NCI-H187 treated with DMSO at 0.1 percent for 48 hours (cell line): ENCODE data around the gene PLEK2.
"Not testable (repeated sequence)": the region's sequence is repeated elsewhere in the genome, so short reads cannot be mapped to it uniquely, and the experiment has no call there.

Experiments used
- DNase-seq: peaks from one replicate; lab custom pipeline; 2025; lab: John Stamatoyannopoulos, UW

PLEK2 gene

DNA sequence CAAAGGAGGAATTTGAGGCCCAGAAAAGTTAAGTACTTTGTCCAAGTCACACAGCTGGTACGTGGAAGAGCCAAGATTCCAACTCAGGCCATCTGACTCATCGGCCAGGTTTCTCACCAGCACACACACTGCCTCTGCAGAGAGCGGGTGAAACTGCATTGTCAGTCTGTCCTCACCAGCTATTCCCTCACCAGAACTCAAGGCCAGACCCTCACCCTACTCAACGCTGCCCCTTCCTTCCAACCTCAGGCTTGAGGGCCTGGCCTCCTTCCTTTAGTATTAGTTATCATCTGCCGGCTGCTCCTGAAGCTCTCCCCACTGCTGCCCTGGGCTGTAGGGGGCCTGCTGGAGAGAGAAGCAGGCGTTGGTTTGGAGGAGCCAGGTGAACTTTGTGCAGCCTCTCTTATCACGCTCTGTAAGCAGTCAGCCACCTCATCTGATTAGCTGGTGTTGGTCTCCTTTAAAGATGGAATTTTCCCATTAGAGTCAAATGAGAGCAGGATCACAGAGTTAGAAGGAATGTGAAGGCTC is 16.6 kb upstream of the PLEK2 start:
- no peak for DNase-seq

GRCh38 chr14:67426983-67427606 is 15.1 kb upstream of the PLEK2 start:
- DNase-seq, result peak; percentile 66

GRCh38 chr14:67426161-67426560 is 14.2 kb upstream of the PLEK2 start:
- DNase-seq, result no peak

DNA sequence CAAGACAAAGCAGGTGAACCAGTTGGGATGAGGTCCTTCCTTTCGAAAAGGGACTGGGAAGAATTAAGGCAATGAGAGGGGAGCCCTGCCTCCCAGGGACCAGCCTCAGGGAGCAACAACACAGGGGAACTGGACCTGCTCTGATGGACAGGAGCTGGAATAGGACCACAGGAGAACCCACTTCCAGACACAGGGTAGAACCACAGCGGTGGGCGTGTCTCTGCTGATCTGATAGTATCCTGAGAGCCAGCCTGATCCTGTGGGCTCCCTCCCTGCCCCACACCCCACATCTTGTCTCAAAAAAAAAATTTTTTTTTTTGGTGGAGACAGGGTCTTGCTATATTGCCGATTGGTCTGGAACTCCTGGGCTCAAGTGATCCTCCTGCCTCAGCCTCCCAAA is 13.6 kb upstream of the PLEK2 start:
- no peak for DNase-seq

DNA sequence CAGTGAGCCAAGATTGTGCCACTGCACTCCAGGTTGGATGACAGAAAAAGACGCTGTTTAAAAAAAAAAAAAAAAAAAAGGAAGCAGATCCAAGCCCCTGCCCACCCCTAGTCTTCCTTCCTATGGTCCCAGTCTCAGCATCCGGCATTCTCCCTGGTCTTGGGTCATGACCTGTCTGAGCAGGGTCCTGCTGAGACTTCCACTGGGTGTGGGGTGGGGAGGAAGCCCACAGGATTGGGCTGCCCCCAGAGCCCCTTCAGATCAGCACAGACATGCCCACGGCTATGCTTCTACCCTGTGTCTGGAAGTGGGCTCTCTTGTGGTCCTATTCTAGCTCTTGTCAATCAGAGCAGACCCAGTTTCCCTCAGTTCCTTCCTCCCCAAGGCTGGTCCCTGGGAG is 12.6 kb upstream of the PLEK2 start:
- no peak for DNase-seq

GRCh38 chr14:67423424-67423823 is 11.5 kb upstream of the PLEK2 start:
- DNase-seq, result no peak

- no peak for DNase-seq
Measured at GRCh38 chr14:67421356-67422224, 9.6 kb upstream of the PLEK2 start.

GRCh38 chr14:67420102-67420739 is 8.3 kb upstream of the PLEK2 start:
- no peak for DNase-seq

DNA sequence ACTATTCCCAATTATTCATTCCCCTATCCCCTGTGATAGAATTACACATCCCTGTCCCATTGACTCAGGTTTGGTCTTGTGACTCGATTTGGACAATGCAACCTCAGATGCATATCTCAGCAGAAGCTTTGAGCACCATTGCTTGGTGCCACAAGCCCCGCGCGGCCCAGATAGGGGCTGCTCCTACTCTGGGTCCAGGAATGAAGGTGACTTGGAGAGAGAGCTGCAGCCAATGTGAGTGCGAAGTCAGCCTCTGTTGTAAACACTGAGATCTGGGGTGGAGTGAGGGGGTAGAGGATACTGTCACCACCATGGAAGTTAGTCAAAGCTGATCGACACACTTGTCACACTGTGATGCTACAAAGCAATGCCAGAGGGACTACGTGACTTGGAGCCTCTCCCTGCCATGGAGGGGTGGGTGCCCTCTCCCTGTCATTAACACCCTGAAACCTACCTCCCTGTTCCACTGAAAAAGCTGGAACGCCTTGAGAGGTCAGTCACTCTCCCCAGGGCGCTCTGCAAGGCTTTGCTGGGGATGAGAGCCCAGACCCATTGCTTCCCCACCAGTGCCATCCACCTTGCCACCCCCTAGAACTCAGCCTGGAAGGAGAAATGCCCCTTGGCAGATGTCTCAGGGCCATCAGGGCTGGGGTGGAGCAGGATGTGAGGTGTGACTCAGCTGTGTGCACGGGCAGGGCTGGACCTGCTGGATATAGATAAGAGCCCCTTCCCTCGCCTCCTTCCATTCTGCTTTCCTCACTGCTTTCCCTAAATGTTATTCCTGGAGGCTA is 6.6 kb upstream of the PLEK2 start:
- DNase-seq, result no peak

DNA sequence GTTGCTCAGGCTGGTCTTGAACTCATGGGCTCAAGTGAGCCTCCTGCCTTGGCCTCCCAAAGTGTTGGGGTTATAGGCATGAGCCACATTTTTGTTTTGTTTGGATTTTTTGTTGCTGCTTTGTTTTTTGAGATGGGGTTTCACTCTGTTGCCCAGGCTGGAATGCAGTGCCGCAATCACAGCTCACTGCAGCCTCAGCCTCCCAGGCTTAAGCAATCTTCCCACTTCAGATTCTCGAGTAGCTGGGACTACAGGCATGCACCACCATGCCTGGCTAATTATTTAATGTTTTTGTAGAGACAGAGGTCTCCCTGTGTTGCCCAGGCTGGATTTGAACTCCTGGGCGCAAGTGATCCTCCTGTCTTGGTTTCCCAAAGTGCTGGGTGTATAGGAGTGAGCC is 5.7 kb upstream of the PLEK2 start:
- DNase-seq, result no peak

DNA sequence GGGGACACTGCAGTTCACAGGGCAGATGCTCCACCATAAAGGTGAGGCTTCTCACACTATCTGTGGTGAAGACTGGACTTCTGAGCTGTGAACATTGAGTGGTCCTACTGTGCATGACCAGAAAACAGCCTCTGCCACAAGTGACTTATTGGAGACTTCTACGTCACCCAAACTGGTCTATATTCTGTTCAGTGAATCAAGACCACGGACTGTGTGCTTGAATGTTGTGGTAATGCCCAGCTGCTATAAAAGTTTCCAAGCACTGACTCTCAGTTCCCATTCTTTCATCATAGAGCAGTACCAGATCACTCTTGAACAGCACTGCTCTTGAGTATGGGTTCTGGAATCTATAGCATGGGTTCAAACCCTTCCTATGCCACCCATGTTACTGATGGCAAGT is 4.8 kb upstream of the PLEK2 start:
- no peak for DNase-seq

DNA sequence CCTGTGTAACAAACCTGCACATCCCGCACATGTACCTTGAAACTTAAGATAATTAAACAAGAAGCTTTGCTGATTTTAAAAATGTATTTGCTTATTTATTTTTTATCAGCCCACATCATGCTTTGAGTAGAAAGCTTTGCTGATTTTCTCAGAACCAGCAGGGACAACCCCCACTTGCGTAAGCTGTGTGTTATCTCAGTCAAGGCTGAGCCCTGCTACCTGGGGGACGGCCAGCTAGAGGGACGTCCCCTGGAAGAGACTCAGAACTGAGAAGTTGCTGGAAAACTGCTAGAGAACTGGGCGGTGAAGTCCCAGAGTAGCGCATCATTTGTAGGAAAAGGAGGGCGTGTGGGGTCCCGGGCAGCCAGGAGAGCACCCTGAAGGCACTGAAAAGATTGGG is 4.1 kb upstream of the PLEK2 start:
- no peak for DNase-seq

GRCh38 chr14:67415610-67416009 is 3.6 kb upstream of the PLEK2 start:
- not testable (repeated sequence) for DNase-seq

- no peak for DNase-seq
Measured at GRCh38 chr14:67413806-67414769, 2.1 kb upstream of the PLEK2 start.

- DNase-seq, result no peak
Measured at GRCh38 chr14:67411370-67411769, 595 bp downstream of the PLEK2 start.

DNA sequence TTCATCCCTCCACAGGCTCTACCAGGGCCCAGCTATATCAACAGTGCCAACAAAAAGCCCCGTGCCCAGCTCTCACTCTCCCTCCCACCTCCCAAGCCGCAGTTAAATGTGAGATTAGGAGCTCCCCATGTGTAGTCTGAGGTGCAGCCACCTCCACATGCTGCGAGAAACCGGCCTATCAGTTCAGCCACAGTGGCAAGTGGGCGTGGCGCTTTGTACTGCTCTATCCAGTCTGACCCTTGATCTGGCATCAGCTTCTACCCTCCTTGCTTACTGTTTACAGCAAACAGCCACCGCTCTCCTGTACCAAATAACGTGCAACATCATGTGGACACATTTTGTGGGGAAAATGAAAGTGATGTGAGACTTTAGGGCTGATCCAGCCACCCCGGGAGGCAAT is 1.7 kb downstream of the PLEK2 start:
- DNase-seq, result no peak

DNA sequence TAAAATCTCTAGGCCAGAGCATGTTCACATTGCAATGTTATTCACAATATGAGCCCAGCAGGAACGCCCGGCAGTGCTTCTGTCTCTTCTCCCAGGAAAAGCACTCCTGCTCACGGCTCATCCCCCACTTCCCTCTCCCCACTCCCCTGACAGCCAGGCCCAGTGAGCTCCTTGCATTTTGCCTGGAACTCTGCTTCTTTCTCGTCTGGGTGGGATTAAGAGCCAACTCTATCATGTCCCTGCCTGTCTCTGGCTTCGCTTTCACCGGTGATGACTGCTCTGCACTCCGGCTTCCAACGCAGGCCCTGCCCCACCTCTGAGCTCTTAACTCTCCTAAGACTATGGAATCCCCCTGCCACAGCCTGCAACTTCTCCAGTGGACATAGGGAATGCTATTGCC is 2.5 kb downstream of the PLEK2 start:
- no peak for DNase-seq

DNA sequence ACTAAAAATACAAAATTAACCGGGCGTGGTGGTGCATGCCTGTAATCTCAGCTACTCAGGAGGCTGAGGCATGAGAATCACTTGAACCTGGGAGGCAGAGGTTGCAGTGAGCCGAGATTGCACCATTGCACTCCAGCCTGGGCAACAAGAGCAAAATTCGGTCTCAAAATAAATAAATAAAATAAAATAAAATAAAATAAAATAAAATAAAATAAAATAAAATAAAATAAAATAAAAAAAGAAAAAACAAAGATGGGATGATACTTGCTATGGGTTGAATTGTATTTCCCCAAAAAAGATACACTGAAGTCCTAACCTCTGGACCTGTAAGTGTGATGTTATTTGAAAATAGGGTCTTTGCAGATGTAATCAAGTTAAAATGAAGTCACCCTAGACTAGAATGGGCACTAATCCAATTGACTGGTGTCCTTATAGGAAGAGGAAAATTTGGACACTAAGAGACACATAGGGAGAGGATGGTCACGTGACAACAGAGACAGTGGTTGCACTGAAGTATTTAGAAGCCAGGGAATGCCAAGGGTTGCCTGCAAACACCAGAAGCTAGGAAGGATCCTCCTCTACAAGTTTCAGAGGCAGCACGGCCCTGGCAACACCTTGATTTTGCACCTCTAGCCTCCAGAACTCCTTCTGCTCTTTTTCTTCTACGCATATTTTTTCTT is 3.7 kb downstream of the PLEK2 start:
- DNase-seq, result not testable (repeated sequence)

DNA sequence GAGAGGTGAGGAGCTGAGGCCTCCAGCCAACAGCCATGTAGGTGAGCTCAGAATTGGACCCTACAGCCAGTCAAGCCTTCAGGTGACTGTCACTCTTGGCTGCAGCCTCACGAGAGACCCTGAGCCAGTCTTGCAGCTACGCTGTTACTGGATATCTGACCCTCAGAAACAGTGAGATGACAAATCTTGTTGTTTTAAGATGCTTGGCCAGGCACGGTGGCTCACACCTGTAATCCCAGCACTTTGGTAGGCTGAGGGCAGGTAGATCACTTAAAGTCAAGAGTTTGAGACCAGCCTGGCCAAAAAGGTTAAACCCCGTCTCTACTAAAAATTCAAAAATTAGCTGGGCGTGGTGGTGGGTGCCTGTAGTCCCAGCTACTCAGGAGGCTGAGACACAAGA is 6.2 kb downstream of the PLEK2 start:
- DNase-seq, result no peak

DNA sequence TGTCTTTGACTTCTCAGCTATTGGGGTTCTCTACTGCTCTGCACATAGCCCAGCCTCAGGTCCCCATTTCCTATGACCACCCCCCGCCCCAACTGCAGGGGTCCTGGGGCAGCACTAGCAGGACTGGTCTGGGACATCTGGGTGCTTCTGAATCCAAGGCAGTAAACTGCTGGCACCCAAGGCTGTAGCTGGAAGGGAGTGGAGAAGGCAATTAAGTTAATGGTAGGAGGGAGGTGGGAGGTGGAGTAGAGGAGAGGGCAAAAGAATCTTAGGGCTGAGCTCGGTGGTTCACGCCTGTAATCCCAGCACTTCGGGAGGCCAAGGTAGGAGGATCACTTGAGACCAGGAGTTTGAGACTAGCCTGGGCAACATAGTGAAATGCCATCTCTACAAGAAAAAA is 11.5 kb downstream of the PLEK2 start:
- no peak for DNase-seq
